GM23338 (cell line): ENCODE measurements around the gene NPFF. TPM values are rescaled to one million over a fixed set of nuclear protein-coding genes. Genes with fewer than 3 reads are reported as not detected.

ENCODE experiments used
- ATAC-seq: fragments of 200-7000 bp; cut with Tn5 transposase; 3 replicates; pipeline ENCODE4 v1.9.1; 2020
- DNase-seq: peaks from one replicate; pipeline ENCODE4 v3.0.0-alpha.2; 2015; ENCODE audit warnings: low spot score
- H2AFZ ChIP-seq: fragments of 200-600 bp; sonication (generic); 2 replicates; pipeline ENCODE4 v1.8.0; 2016; ENCODE audit warnings: antibody characterized with exemption, mild to moderate bottlenecking, moderate library complexity
- H3F3A ChIP-seq: fragments of 200-600 bp; sonication (generic); replicated peaks from 2 replicates; pipeline ENCODE4 v1.8.0; 2017; ENCODE audit warnings: antibody characterized with exemption, mixed run types, low read depth
- H3K27ac ChIP-seq: fragments of 200-600 bp; sonication (generic); 2 replicates; pipeline ENCODE4 v1.6.1; 2016; ENCODE audit warnings: low read depth
- H3K27me3 ChIP-seq: fragments of 200-600 bp; sonication (generic); 2 replicates; pipeline ENCODE4 v1.8.0; 2016; ENCODE audit warnings: mild to moderate bottlenecking, mixed run types, moderate library complexity; ENCODE audit not compliant: insufficient read depth
- H3K36me3 ChIP-seq: fragments of 200-600 bp; sonication (generic); 2 replicates; pipeline ENCODE4 v1.8.0; 2016; ENCODE audit warnings: mild to moderate bottlenecking; ENCODE audit not compliant: insufficient read depth
- H3K4me1 ChIP-seq: fragments of 200-600 bp; sonication (generic); 2 replicates; pipeline ENCODE4 v1.8.0; 2016; ENCODE audit warnings: mild to moderate bottlenecking, moderate library complexity; ENCODE audit not compliant: insufficient read depth
- H3K4me2 ChIP-seq: fragments of 200-600 bp; sonication (generic); 2 replicates; pipeline ENCODE4 v1.7.1; 2017; ENCODE audit warnings: mixed run types
- H3K4me3 ChIP-seq: fragments of 200-600 bp; sonication (generic); 2 replicates; pipeline ENCODE4 v1.6.1; 2016; ENCODE audit warnings: mixed run types
- H3K79me2 ChIP-seq: fragments of 200-600 bp; sonication (generic); replicated peaks from 2 replicates; pipeline ENCODE4 v1.8.0; 2017; ENCODE audit warnings: mild to moderate bottlenecking; ENCODE audit not compliant: insufficient read depth
- H3K9me2 ChIP-seq: fragments of 200-600 bp; sonication (generic); 2 replicates; pipeline ENCODE4 v1.8.0; 2017; ENCODE audit not compliant: insufficient read depth
- H4K20me1 ChIP-seq: fragments of 200-600 bp; sonication (generic); replicated peaks from 2 replicates; pipeline ENCODE4 v1.8.0; 2017; ENCODE audit warnings: mild to moderate bottlenecking; ENCODE audit not compliant: insufficient read depth
- H3K27ac Mint-ChIP-seq: 2 replicates; pipeline ENCODE4 v1.8.0; 2020; ENCODE audit warnings: inconsistent platforms, mild to moderate bottlenecking, moderate library complexity, mixed read lengths
- H3K27me3 Mint-ChIP-seq: 3 replicates; pipeline ENCODE4 v1.8.0; 2022; ENCODE audit warnings: low read depth, mild to moderate bottlenecking, moderate library complexity, mixed read lengths, inconsistent platforms; ENCODE audit not compliant: insufficient read depth, poor library complexity
- H3K36me3 Mint-ChIP-seq: 3 replicates; pipeline ENCODE4 v1.8.0; 2021; ENCODE audit warnings: low read depth, mild to moderate bottlenecking, inconsistent platforms, moderate library complexity, mixed read lengths
- H3K4me1 Mint-ChIP-seq: 3 replicates; pipeline ENCODE4 v1.8.0; 2020; ENCODE audit warnings: mild to moderate bottlenecking, inconsistent platforms, mixed read lengths
- H3K4me3 Mint-ChIP-seq: 3 replicates; pipeline ENCODE4 v1.8.0; 2021; ENCODE audit warnings: moderate library complexity, mild to moderate bottlenecking, inconsistent platforms, mixed read lengths
- H3K9me3 Mint-ChIP-seq: 3 replicates; pipeline ENCODE4 v1.8.0; 2020; ENCODE audit warnings: moderate library complexity, mild to moderate bottlenecking, inconsistent platforms, mixed read lengths
- CREB1 ChIP-seq: fragments of 250-450 bp; sonication (Bioruptor Pico); IDR thresholded peaks from 2 replicates; pipeline ENCODE4 v1.5.0; 2020; ENCODE audit warnings: low read depth, mild to moderate bottlenecking, moderate library complexity
- CTCF ChIP-seq, 2 experiments: fragments of 200-600 bp in 1 of 2; sonication (generic) in 1 of 2; conservative IDR thresholded peaks; 2 replicates each; pipeline versions ENCODE4 v1.5.1 to v1.6.1; 2016 to 2017; ENCODE audit warnings: antibody characterized with exemption in 2 of 2, low read depth in 2 of 2, mild to moderate bottlenecking in 2 of 2, moderate library complexity in 1 of 2
- ETS1 ChIP-seq: IDR thresholded peaks from 2 replicates; pipeline ENCODE4 v1.6.1; 2016; ENCODE audit warnings: antibody characterized with exemption
- EZH2 ChIP-seq: fragments of 200-600 bp; sonication (generic); IDR thresholded peaks from one replicate; pipeline ENCODE4 v1.8.0; 2017; ENCODE audit warnings: antibody characterized with exemption, mild to moderate bottlenecking, low read depth; ENCODE audit not compliant: unreplicated experiment
- EZH2phosphoT487 ChIP-seq: fragments of 200-600 bp; sonication (generic); IDR thresholded peaks from one replicate; pipeline ENCODE4 v1.8.1; 2018; ENCODE audit warnings: antibody characterized with exemption; ENCODE audit not compliant: unreplicated experiment
- JUNB ChIP-seq: IDR thresholded peaks from one replicate; pipeline ENCODE4 v1.6.1; 2016; ENCODE audit warnings: antibody characterized with exemption; ENCODE audit not compliant: unreplicated experiment
- NANOG ChIP-seq: IDR thresholded peaks from 2 replicates; pipeline ENCODE4 v1.6.1; 2016; ENCODE audit warnings: antibody characterized with exemption, borderline replicate concordance
- POLR2AphosphoS5 ChIP-seq: IDR thresholded peaks from 2 replicates; pipeline ENCODE4 v1.6.1; 2016; ENCODE audit warnings: antibody characterized with exemption, low read depth
- REST ChIP-seq: IDR thresholded peaks from one replicate; pipeline ENCODE4 v1.6.1; 2018; ENCODE audit warnings: antibody characterized with exemption; ENCODE audit not compliant: unreplicated experiment
- STAT1 ChIP-seq: IDR thresholded peaks from one replicate; pipeline ENCODE4 v1.6.1; 2016; ENCODE audit warnings: antibody characterized with exemption; ENCODE audit not compliant: unreplicated experiment
- ZNF114 ChIP-seq: fragments of 250-450 bp; sonication (Bioruptor Pico); IDR thresholded peaks from 2 replicates; pipeline ENCODE4 v1.5.0; 2020; ENCODE audit warnings: mild to moderate bottlenecking, moderate library complexity
- ZNF331 ChIP-seq: fragments of 250-450 bp; sonication (Bioruptor Pico); IDR thresholded peaks from 2 replicates; pipeline ENCODE4 v1.5.0; 2020; ENCODE audit warnings: low read depth, mild to moderate bottlenecking, moderate library complexity
- ZNF462 ChIP-seq: fragments of 250-450 bp; sonication (Bioruptor Pico); IDR thresholded peaks from 2 replicates; pipeline ENCODE4 v1.5.0; 2020; ENCODE audit warnings: mild to moderate bottlenecking, moderate library complexity
- polyA plus RNA-seq: library from polyadenylated mRNA; unstranded; fragments of >200 nt; fragmentation: Nextera tagmentation; extraction: Ambion mirVana; gene quantifications from 2 replicates; pipeline ENCODE4 v1.2.1, GENCODE V29; 2016
- total RNA-seq: library from RNA; depleted of rRNA; stranded (reverse); fragments of >200 nt; shearing (Covaris generic); gene quantifications from 2 replicates; pipeline ENCODE4 v1.2.3, GENCODE V29; 2014

NPFF gene
- total and polyA plus RNA-seq, 2 experiments from 2014 or later = 0.69 to 0.71 TPM

- Histone ChIP-seq H3K79me2 (no peaks in the 10 kb centered on the region), H3K9me2 (no peaks in the 10 kb centered on the region), H3K27me3 (no peaks in the 10 kb centered on the region), H3K4me3 (no peak overlapping the region), H3K4me1 (no peaks in the 10 kb centered on the region), H2AFZ (no peak overlapping the region), H3K36me3 (no peaks in the 10 kb centered on the region), H3K4me2 (no peak overlapping the region), H4K20me1 (no peaks in the 10 kb centered on the region; the same call in 1 of the 2 replicates), H3F3A (no peaks in the 10 kb centered on the region), H3K27ac (no peak overlapping the region)
- Mint-ChIP-seq H3K4me3 (no peak overlapping the region), H3K27ac (no peak overlapping the region), H3K36me3 (no peaks in the 10 kb centered on the region), H3K27me3 (no peaks in the 10 kb centered on the region), H3K9me3 (no peaks in the 10 kb centered on the region), H3K4me1 (no peaks in the 10 kb centered on the region; the same call in 1 of the 3 replicates)
- TF ChIP-seq ZNF114 (CRISPR knock-in tag) (no peak), EZH2phosphoT487 (no peak), ZNF331 (CRISPR knock-in tag) (no peak), REST (no peak), CREB1 (CRISPR knock-in tag) (no peak), ETS1 (no peak), STAT1 (no peak), JUNB (no peak), POLR2AphosphoS5 (no peak), NANOG (no peak), EZH2 (no peak), ZNF462 (CRISPR knock-in tag) (no peak), CTCF (conservative IDR thresholded peaks at IDR 0.05; ENCODE audit: low read depth in 2 of 2) (no peak)
- ATAC-seq (no peak), DNase-seq (no peak)
Measured at GRCh38 chr12:53551889-53552291, 44.6 kb upstream of the NPFF start.
